Measurements from ENCODE around the gene MVP.
A peak's percentile ranks its signal among the peaks of the same experiment; 100 is the strongest.
"Not testable (repeated sequence)": the region's sequence is repeated elsewhere in the genome, so short reads cannot be mapped to it uniquely, and the experiment has no call there.

Gene MVP

DNA sequence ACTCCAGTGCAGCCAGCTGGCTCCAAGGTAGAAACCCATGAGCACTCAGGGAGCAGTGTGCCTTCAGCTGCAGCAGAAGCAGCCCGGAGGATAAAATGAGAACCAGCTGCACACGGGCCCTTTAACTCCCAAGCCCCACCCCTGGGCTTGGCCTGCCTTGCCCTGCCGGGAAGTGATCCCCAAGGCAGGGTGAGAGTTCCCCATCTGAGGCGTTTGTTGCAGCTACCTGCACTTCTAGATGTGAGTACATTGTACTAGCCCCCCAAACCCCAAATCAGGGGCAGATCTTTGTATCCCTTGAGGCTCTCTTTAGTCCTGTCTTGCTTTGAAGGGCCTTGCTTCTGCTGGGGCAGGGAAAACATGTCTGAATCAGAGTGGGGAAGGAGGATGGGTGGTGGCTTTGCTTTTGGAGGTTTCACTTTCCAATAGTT is at the start of gene MVP:
Gene MVP (plus strand): TSS at position 192 of the 431 bp plus-strand sequence. CDS start 10,088 bp downstream, outside the sequence.
- H3K36me3 Mint-ChIP-seq (ENCODE audit: low read depth) = peaks cover 48% of the 10 kb centered on the region
- peak; percentile 60 for DNase-seq (ENCODE audit: low spot score)
- peak within 1 kb of the TSS; percentile 88 for H3K27ac Mint-ChIP-seq
- no peaks in the 10 kb centered on the region for H3K27me3 Mint-ChIP-seq (ENCODE audit: low read depth)
- no peaks in the 10 kb centered on the region for H3K9me3 Mint-ChIP-seq
- peak within 1 kb of the TSS; percentile 98 for H3K4me3 Mint-ChIP-seq
- peaks cover 37% of the 10 kb centered on the region for H3K4me1 Mint-ChIP-seq (ENCODE audit: low read depth)

DNA sequence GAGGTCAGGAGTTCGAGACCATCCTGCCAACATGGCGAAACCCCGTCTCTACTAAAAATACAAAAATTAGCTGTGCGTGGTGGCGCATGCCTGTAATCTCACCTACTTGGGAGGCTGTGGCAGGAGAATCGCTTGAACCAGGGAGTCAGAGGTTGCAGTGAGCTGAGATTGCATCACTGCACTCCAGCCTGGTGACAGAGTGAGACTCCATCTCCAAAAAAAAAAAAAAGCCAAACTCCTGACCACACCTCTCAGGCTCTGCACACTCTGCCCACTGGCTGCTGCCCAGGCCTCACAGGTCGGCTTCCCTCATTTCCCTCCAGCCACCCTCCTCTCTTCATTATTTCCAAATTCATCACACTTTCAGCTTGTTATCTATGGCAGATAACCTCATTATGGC is 47.9 kb upstream of the MVP start:
- H3K27me3 Mint-ChIP-seq (ENCODE audit: low read depth); H3K9me3 Mint-ChIP-seq; H3K36me3 Mint-ChIP-seq (ENCODE audit: low read depth); H3K27ac Mint-ChIP-seq; DNase-seq (ENCODE audit: low spot score); H3K4me1 Mint-ChIP-seq (ENCODE audit: low read depth); H3K4me3 Mint-ChIP-seq: not testable (repeated sequence)

GRCh38 chr16:29774730-29775129 is 45.5 kb upstream of the MVP start:
- Mint-ChIP-seq H3K36me3 (ENCODE audit: low read depth) (no peaks in the 10 kb centered on the region), H3K4me1 (ENCODE audit: low read depth) (no peaks in the 10 kb centered on the region), H3K4me3 (no peak overlapping the region), H3K27me3 (ENCODE audit: low read depth) (peaks cover 13% of the 10 kb centered on the region), H3K27ac (no peak overlapping the region), H3K9me3 (no peaks in the 10 kb centered on the region)
- DNase-seq (ENCODE audit: low spot score) = no peak

DNA sequence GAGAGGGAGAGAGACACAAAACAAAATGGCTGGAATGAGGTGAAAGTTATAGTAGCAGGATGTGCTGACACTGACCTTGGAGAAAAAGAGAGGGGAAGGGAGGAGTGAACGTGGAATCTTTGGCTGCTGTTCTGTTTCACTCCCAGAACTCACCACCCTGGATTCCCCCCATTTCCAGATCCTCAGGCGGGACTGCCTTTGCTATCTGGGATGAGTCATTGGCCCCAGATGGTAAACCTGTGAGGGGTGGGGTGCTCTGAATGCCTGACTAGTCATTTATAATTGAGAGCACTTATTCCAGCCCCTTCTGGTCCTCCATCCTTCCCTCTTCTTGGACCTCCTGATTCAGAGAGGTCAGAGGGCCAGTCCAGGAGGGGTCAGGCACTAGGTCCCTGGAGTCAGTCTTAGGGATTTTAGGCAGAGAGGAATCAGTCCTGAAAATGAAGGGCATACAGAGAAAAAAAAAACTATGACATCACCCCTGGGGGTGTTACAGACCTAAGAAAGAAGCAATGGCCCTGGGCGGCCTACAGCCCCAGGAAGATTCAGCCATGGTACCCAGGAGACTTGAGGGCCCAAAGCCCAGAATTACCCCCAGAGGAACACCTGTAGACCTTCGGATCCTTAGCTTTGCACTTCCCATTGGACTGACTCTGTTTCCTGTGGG is 44.4 kb upstream of the MVP start:
- Mint-ChIP-seq H3K4me3 (no peak overlapping the region), H3K27me3 (ENCODE audit: low read depth) (peaks cover 18% of the 10 kb centered on the region)

DNA sequence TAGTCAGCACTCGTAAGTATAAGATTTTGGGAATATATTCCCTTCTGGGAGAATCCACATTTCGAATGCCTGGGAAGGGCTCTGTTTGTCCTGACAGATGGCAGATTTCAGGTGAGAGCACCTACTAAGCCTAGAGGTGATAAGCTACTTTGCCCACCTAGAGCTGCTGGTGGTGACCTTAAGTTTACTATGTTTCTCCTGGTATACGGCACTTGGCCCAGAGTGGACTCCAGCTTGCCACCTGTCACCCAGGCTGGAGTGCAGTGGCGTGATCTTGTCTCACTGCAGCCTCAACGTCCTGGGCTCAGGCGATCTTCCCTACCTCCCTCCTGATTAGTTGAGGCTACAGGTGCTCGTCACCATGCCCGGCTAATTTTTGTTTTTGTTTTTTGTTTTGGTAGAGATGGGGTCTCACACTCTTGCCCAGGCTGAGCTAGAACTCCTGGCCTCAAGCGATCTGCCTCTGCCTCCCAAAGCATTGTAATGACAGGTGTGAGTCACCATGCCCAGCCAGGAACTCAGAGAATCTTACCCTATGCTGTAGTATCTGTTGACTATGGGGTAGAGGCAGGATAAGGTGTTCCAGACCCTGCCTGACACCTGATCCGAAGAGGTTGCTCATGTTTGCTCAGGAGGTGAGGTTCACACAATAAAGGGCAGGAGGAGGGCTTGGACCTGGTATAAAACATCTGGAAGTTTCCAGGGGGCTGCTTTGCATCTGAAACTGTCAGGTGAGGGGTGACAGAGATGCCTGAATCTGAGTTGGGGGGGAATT is 42.5 kb upstream of the MVP start, which contains the start of gene ZG16:
Gene ZG16 (plus strand): TSS at position 681 of the 775 bp plus-strand sequence. CDS start 1,011 bp downstream, outside the sequence.
- Mint-ChIP-seq H3K36me3 (ENCODE audit: low read depth) (no peaks in the 10 kb centered on the region), H3K27me3 (ENCODE audit: low read depth) (peaks cover 22% of the 10 kb centered on the region), H3K27ac (no peak within 1 kb of the TSS), H3K4me3 (no peak within 1 kb of the TSS), H3K4me1 (ENCODE audit: low read depth) (no peaks in the 10 kb centered on the region), H3K9me3 (no peaks in the 10 kb centered on the region)
- no peak for DNase-seq (ENCODE audit: low spot score)

More for the DNA sequence above, 44.4 kb upstream of the MVP start:
- Mint-ChIP-seq H3K36me3 (ENCODE audit: low read depth) (no peaks in the 10 kb centered on the region), H3K4me1 (ENCODE audit: low read depth) (no peaks in the 10 kb centered on the region), H3K27ac (peak overlapping the region; percentile 45), H3K9me3 (no peaks in the 10 kb centered on the region)
- DNase-seq (ENCODE audit: low spot score) = no peak

DNA sequence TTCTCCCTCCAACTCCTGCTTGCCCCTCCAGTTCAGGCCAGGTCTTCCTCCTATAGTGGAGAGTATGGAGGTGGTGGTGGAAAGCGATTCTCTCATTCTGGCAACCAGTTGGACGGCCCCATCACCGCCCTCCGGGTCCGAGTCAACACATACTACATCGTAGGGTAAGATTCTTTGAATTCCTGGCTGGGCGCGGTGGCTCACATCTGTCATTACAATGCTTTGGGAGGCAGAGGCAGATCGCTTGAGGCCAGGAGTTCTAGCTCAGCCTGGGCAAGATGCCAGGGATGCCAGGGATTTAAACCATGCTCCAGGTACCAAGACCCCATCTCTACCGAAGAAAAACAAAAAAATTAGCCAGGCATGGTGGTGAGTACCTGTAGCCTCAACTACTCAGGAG is 40.8 kb upstream of the MVP start:
- Mint-ChIP-seq H3K4me3 (no peak overlapping the region), H3K27me3 (ENCODE audit: low read depth) (peaks cover 22% of the 10 kb centered on the region), H3K4me1 (ENCODE audit: low read depth) (peaks cover 11% of the 10 kb centered on the region), H3K36me3 (ENCODE audit: low read depth) (no peaks in the 10 kb centered on the region), H3K9me3 (no peaks in the 10 kb centered on the region), H3K27ac (no peak overlapping the region)
- DNase-seq (ENCODE audit: low spot score) = no peak

DNA sequence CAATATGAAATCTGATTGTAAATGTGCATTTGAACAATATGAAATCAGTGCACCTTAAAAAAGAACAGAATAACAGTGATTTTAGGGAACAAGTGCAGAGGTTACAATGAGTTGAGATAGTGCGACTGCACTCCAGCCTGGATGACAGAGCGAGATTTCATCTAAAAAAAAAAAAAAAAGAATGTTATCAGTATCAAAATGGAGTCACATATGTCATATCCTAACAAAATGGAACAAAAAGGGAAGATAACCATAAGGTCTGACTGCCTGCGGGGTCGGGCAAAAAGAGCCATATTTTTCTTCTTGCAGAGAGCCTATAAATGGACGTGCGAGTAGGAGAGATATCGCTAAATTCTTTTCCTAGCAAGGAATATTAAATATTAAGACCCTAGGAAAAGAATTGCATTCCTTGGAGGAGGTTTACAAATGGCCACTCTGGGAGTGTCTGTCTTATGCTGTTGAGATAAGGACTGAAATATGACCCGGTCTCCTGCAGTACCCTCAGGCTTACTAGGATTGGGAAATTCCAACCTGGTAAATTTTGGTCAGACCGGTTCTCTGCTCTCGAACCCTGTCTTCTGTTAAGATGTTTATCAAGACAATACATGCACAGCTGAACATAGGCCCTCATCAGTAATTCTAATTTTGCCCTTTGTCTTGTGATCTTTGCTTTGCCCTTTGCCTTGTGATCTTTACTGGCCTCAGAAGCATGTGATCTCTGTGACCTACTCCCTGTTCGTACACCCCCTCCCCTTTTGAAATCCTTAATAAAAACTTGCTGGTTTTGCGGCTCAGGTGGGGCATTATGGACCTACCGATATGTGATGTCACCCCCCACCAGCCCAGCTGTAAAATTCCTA is 36.9 kb upstream of the MVP start:
- H3K4me3 Mint-ChIP-seq; H3K36me3 Mint-ChIP-seq (ENCODE audit: low read depth); DNase-seq (ENCODE audit: low spot score); H3K27ac Mint-ChIP-seq; H3K9me3 Mint-ChIP-seq: not testable (repeated sequence)
- peaks cover 23% of the 10 kb centered on the region for H3K4me1 Mint-ChIP-seq (ENCODE audit: low read depth)
- peaks cover 20% of the 10 kb centered on the region for H3K27me3 Mint-ChIP-seq (ENCODE audit: low read depth)

DNA sequence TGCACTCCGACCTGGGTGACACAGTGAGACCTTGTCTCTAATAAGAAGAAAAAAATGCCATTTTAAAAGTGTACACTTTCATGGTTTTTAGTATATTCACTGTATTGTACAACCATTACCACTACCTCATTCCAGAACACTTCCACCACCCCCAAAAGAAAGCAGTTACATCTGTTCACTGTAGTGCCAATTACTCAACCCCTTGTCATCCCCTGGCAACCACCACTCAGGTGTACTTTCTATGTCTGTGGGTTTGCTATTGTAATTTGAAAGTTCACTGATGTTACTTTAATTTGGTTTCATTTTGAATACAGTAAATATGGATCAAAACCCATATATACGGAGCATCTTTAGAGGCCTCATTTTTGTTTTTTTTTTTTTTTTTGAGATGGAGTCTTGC is 36.1 kb upstream of the MVP start:
- Mint-ChIP-seq H3K27ac (peak overlapping the region; percentile 53), H3K36me3 (ENCODE audit: low read depth) (no peaks in the 10 kb centered on the region), H3K27me3 (ENCODE audit: low read depth) (peaks cover 13% of the 10 kb centered on the region), H3K9me3 (no peaks in the 10 kb centered on the region), H3K4me1 (ENCODE audit: low read depth) (peaks cover 25% of the 10 kb centered on the region), H3K4me3 (peak overlapping the region; percentile 12)
- DNase-seq (ENCODE audit: low spot score) = no peak

GRCh38 chr16:29784901-29785500 is 35.3 kb upstream of the MVP start:
- no peaks in the 10 kb centered on the region for H3K36me3 Mint-ChIP-seq (ENCODE audit: low read depth)
- peaks cover 28% of the 10 kb centered on the region for H3K4me1 Mint-ChIP-seq (ENCODE audit: low read depth)
- peaks cover 8% of the 10 kb centered on the region for H3K27me3 Mint-ChIP-seq (ENCODE audit: low read depth)
- no peaks in the 10 kb centered on the region for H3K9me3 Mint-ChIP-seq
- peak; percentile 71 for DNase-seq (ENCODE audit: low spot score)
- peak overlapping the region; percentile 20 for H3K27ac Mint-ChIP-seq
- peak overlapping the region; percentile 49 for H3K4me3 Mint-ChIP-seq

GRCh38 chr16:29787155-29787554 is 33.1 kb upstream of the MVP start:
- H3K4me3 Mint-ChIP-seq; DNase-seq (ENCODE audit: low spot score); H3K27ac Mint-ChIP-seq; H3K36me3 Mint-ChIP-seq (ENCODE audit: low read depth); H3K27me3 Mint-ChIP-seq (ENCODE audit: low read depth); H3K9me3 Mint-ChIP-seq: not testable (repeated sequence)
- peaks cover 36% of the 10 kb centered on the region for H3K4me1 Mint-ChIP-seq (ENCODE audit: low read depth)

DNA sequence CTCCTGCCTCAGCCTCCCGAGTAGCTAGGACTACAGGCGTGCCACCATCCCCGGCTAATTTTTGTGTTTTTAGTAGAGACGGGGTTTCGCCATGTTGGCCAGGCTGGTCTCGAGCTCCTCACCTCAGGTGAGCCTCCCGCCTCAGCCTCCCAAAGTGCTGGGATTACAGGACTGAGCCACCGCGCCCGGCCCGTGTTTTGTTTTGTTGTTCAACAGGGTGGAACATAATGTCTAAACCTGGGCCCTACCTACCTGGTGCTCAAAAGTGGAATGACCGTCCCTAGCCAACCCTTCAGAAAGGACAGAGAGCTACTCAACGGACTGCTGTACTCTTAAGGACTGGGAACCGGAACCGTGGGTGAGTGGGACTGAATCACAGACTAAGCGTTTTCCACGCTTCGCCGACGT is 30.5 kb upstream of the MVP start:
- no peaks in the 10 kb centered on the region for H3K9me3 Mint-ChIP-seq
- peaks cover 29% of the 10 kb centered on the region for H3K36me3 Mint-ChIP-seq (ENCODE audit: low read depth)
- no peak for DNase-seq (ENCODE audit: low spot score)
- H3K4me3 Mint-ChIP-seq = peak overlapping the region; percentile 97
- H3K27ac Mint-ChIP-seq = peak overlapping the region; percentile 94
- H3K27me3 Mint-ChIP-seq (ENCODE audit: low read depth) = no peaks in the 10 kb centered on the region
- peaks cover 42% of the 10 kb centered on the region for H3K4me1 Mint-ChIP-seq (ENCODE audit: low read depth)

- no peaks in the 10 kb centered on the region for H3K9me3 Mint-ChIP-seq
- H3K27ac Mint-ChIP-seq = peak within 1 kb of the TSS; percentile 94
- peak; percentile 100 for DNase-seq (ENCODE audit: low spot score)
- no peaks in the 10 kb centered on the region for H3K27me3 Mint-ChIP-seq (ENCODE audit: low read depth)
- H3K4me3 Mint-ChIP-seq = peak within 1 kb of the TSS; percentile 97
- H3K36me3 Mint-ChIP-seq (ENCODE audit: low read depth) = peaks cover 35% of the 10 kb centered on the region
- H3K4me1 Mint-ChIP-seq (ENCODE audit: low read depth) = peaks cover 40% of the 10 kb centered on the region
These were observed 29.9 kb upstream of the MVP start, which contains the start of gene KIF22 for GRCh38 chr16:29790183-29790948. Gene KIF22, plus strand, starts transcription at chr16:29790751. Its CDS starts 9 bp downstream, at chr16:29790760.
